Heart right ventricle (tissue), 16 donors: ENCODE results near the gene CLEC7A. TPM values are rescaled to one million over a fixed set of nuclear protein-coding genes. Genes with fewer than 3 reads are reported as not detected.

Source experiments
- ATAC-seq, 8 donors: fragments of 200-7000 bp; cut with Tn5 transposase; one replicate each; pipeline ENCODE4 v1.9.1; 2020; ENCODE audit warnings: mild to moderate bottlenecking in 8 of 8, moderate library complexity in 8 of 8, moderate number of reproducible peaks in 1 of 8
- DNase-seq, 2 donors: peaks; one replicate each; pipeline ENCODE4 v3.0.0-alpha.2; 2020
- H3K27ac ChIP-seq, 10 donors: fragments of 200-600 bp; sonication (generic) in 2 of 10; one replicate each; pipeline versions ENCODE4 v1.5.0 to v1.8.0; 2020 to 2022; ENCODE audit warnings: mild to moderate bottlenecking in 3 of 10
- H3K27me3 ChIP-seq, 7 donors: fragments of 200-600 bp; one replicate each; pipeline ENCODE4 v1.8.0; 2021 to 2022; ENCODE audit warnings: mild to moderate bottlenecking in 2 of 7
- H3K36me3 ChIP-seq, 9 donors: fragments of 200-600 bp; sonication (generic) in 1 of 9; one replicate each; pipeline versions ENCODE4 v1.5.0 to v1.8.0; 2020 to 2022; ENCODE audit warnings: mild to moderate bottlenecking in 2 of 9
- H3K4me1 ChIP-seq, 9 donors: fragments of 200-600 bp; sonication (generic) in 1 of 9; one replicate each; pipeline versions ENCODE4 v1.5.0 to v1.8.0; 2020 to 2022; ENCODE audit warnings: mild to moderate bottlenecking in 4 of 9
- H3K4me3 ChIP-seq, 10 donors: fragments of 200-600 bp; sonication (generic) in 2 of 10; one replicate each; pipeline versions ENCODE4 v1.5.0 to v1.8.0; 2020 to 2022; ENCODE audit warnings: mild to moderate bottlenecking in 7 of 10, moderate library complexity in 2 of 10
- H3K9me3 ChIP-seq, 11 donors: fragments of 200-600 bp in 10 of 11; sonication (generic) in 2 of 11; one replicate each; pipeline versions ENCODE4 v1.5.0 to v1.8.0; 2013 to 2022; ENCODE audit warnings: mild to moderate bottlenecking in 2 of 11, control low read depth in 1 of 11, moderate library complexity in 1 of 11
- WGBS, 2 donors: extraction: QIAGEN DNeasy Blood & Tissue Kit; methylation state at CpG; one replicate each; pipeline ENCODE4 v1.1.7; 2013; ENCODE audit warnings: inconsistent platforms in 1 of 2; 5-methylcytosine and 5-hydroxymethylcytosine counted together
- intact Hi-C, 10 donors: fragments of 100-400 bp; cut with DNase I; formaldehyde crosslinking; loops; one replicate each; pipeline versions ENCODE4 v1.11.1 to v1.14.2; 2022
- polyA plus RNA-seq, 2 donors: library from polyadenylated mRNA; stranded (reverse); fragments of 200-250 nt; gene quantifications; one replicate each; pipeline ENCODE4 v1.2.3, GENCODE V29; 2013
- total RNA-seq, 10 donors: library from RNA; stranded (reverse); fragmentation: NEBNext Ultra II Directional in 3 of 10; extraction: Animal tissue kit (Norgen Biotek cat#: 25700) in 3 of 10; gene quantifications; one replicate each; pipeline versions ENCODE4 v1.2.1 to v1.2.4, GENCODE V29; 2021 to 2023
- TF ChIP-seq, protein P1 (sequence below), 9 donors: fragments of 200-600 bp; sonication (generic) in 2 of 9; IDR thresholded peaks; one replicate each; pipeline versions ENCODE4 v1.5.0 to v1.8.0; 2021 to 2022; ENCODE audit warnings: antibody characterized with exemption in 9 of 9, mild to moderate bottlenecking in 5 of 9, moderate library complexity in 1 of 9
- donor health status: Arrhythmogenic right ventricular cardiomyopathy.
- donor health status: ischemic (EF 13 %, LVEDD 7.1; RV severe dilation, severe dysfunction).
- donor health status: healthy with polysubstance abuse.
- donor health status: DM: no; HTN: yes; CAD: no.
- donor health status: DM: no; HTN: no; CAD: no.
- donor health status: ischemic (EF 25% LVEDD 6.9; RV normal size, moderate dysfunction).
- donor health status: ischemic (EF 25% LVEDD 5.7; RV mildly dilated, moderate dysfunction).
- donor health status: healthy.
- donor health status: DM: yes; HTN: yes; CAD: no.
- donor health status: Ischemic cardiomyopathy.
- donor health status: ischemic (EF 35%, LVEDD 5.7; RV mildly dilated, moderate dysfunction).
- donor health status: nonischemic (EF 11% LVEDD 7.7; RV severe dilation, severe dysfunction).
- donor health status: DM: yes; HTN: yes; CAD: no.
- donor health status: PGD.
- donor health status: ischemic (EF 29% LVEDD 5.4; RV normal size, mild dysfunction).
- donor health status: nonischemic (EF 23%, LVEDD 6.1; RV moderate dilation, normal function).

CLEC7A gene
- total and polyA plus RNA-seq, 12 donors = 0.94 to 15.2 (median 1.8) TPM

- H3K36me3 ChIP-seq = peaks cover 0 to 63% (median 0%) of the 10 kb centered on the region in 9 donors
- ATAC-seq (no peak), DNase-seq (no peak)
- no peaks in the 10 kb centered on the region for H3K9me3 ChIP-seq
- intact Hi-C loops = no loop called here
- no peak overlapping the region for H3K27ac ChIP-seq
- no peak overlapping the region for H3K4me3 ChIP-seq
- TF ChIP-seq, protein P1, sequence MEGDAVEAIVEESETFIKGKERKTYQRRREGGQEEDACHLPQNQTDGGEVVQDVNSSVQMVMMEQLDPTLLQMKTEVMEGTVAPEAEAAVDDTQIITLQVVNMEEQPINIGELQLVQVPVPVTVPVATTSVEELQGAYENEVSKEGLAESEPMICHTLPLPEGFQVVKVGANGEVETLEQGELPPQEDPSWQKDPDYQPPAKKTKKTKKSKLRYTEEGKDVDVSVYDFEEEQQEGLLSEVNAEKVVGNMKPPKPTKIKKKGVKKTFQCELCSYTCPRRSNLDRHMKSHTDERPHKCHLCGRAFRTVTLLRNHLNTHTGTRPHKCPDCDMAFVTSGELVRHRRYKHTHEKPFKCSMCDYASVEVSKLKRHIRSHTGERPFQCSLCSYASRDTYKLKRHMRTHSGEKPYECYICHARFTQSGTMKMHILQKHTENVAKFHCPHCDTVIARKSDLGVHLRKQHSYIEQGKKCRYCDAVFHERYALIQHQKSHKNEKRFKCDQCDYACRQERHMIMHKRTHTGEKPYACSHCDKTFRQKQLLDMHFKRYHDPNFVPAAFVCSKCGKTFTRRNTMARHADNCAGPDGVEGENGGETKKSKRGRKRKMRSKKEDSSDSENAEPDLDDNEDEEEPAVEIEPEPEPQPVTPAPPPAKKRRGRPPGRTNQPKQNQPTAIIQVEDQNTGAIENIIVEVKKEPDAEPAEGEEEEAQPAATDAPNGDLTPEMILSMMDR (IDR thresholded peaks at IDR 0.05) = no peak
- H3K4me1 ChIP-seq = peaks cover 0 to 8% (median 0%) of the 10 kb centered on the region in 9 donors
- no peaks in the 10 kb centered on the region for H3K27me3 ChIP-seq
These were observed 54.5 kb downstream of the CLEC7A start for GRCh38 chr12:10075451-10075850.

DNA sequence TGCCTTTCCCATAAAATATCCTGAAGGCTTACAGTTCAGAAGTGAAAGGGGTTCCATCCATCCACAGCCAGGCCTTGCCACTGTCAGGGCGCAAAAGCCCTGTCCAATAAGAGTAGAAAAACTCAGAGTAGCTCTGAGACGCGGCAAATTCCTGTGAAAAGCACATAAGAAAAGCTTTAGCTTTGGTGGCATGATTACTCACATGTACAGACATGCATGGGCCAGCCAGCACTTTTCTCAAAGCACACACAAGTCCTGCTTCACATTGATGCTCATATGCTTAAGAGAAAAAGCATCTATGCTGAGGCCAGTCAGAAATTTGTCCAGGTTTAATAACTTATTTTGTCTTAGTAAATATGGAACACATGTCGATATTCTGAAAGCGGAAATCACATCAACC, 56.7 kb downstream of the CLEC7A start:
- TF ChIP-seq, protein P1 (IDR thresholded peaks at IDR 0.05) = no peak
- WGBS, 2 donors = 94 to 96% methylated on average over 5 of the region's 5 CpGs
- Histone ChIP-seq H3K27me3 (no peaks in the 10 kb centered on the region), H3K4me1 (peaks cover 0 to 26% (median 8%) of the 10 kb centered on the region in 9 donors), H3K27ac (no peak overlapping the region), H3K9me3 (no peaks in the 10 kb centered on the region), H3K36me3 (peaks cover 0 to 50% (median 0%) of the 10 kb centered on the region in 9 donors), H3K4me3 (no peak overlapping the region)
- DNase-seq (no peak), ATAC-seq (no peak)
- intact Hi-C loops = no loop called here

DNA sequence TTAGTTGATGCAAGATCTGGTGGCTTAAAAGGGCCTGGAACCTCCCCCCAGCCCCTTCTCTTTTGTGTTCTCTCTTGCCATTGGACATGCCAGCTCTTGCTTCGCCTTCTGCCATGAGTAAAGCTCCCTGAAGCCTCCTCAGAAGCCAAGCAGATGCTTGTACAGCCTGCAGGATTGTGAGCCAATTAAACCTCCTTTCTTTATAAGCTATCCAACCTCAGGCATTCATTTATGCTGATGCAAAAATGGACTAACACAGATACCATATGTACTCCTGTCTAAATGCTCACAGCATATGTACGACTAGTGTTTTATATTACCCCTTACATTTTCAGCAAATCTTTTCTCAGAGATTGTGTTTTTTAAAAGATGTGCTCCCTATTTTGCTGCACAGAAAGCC, 57.9 kb downstream of the CLEC7A start:
- 90 to 92% methylated on average over 2 of the region's 2 CpGs for WGBS, 2 donors

DNA sequence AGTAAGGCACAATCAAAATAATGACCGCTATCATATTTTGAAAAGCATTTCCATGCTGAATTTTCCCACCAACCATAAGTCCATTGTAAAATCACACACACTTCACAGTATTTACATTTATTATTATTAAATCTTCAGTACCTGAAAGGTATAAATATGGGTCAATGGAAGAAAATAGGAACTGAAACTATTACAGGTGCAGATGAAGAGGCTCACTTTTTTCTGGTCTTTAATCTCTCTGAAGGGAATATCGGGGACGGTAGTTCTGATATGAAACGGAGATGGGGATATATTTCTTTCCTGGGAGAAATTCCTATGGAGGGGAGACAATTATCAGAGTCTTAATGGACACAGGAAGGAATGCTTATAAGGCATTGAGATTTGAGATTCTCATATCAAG, 59.6 kb downstream of the CLEC7A start:
- H3K36me3 ChIP-seq = peaks cover 0 to 50% (median 0%) of the 10 kb centered on the region in 9 donors
- no peak overlapping the region for H3K4me3 ChIP-seq
- intact Hi-C loops = no loop called here
- TF ChIP-seq, protein P1 (IDR thresholded peaks at IDR 0.05) = no peak
- no peak for ATAC-seq
- H3K27me3 ChIP-seq = no peaks in the 10 kb centered on the region
- peaks cover 0 to 42% (median 17%) of the 10 kb centered on the region in 9 donors for H3K4me1 ChIP-seq
- no peak for DNase-seq
- WGBS, 2 donors = 90 to 97% methylated on average over 4 of the region's 4 CpGs
- no peaks in the 10 kb centered on the region for H3K9me3 ChIP-seq
- peak overlapping the region in 4 of 10 donors; percentile 57 to 88 (median 85) for H3K27ac ChIP-seq

More for the DNA sequence above, 57.9 kb downstream of the CLEC7A start:
- DNase-seq = no peak
- no peak overlapping the region for H3K27ac ChIP-seq
- ATAC-seq = no peak
- H3K4me3 ChIP-seq = no peak overlapping the region
- no peaks in the 10 kb centered on the region for H3K27me3 ChIP-seq
- intact Hi-C loops = no loop called here
- H3K9me3 ChIP-seq = no peaks in the 10 kb centered on the region
- peaks cover 0 to 34% (median 12%) of the 10 kb centered on the region in 9 donors for H3K4me1 ChIP-seq
- H3K36me3 ChIP-seq = peaks cover 0 to 50% (median 0%) of the 10 kb centered on the region in 9 donors
- TF ChIP-seq, protein P1 (IDR thresholded peaks at IDR 0.05) = no peak
